CD14-positive monocyte (primary cell): Measurements from ENCODE around the gene SLC45A3. TPM values are rescaled to one million over a fixed set of nuclear protein-coding genes. Genes with fewer than 3 reads are reported as not detected.

Experiments
- DNase-seq, 3 donors: peaks; one replicate each; pipeline ENCODE4 v3.0.0-alpha.2; 2011 to 2022
- H2AFZ ChIP-seq: 2 replicates; pipeline ENCODE4 v1.6.0; 2012; ENCODE audit warnings: mild to moderate bottlenecking, low read depth, low read length, inconsistent platforms; ENCODE audit not compliant: insufficient read depth, poor library complexity, severe bottlenecking
- H3K27ac ChIP-seq, 2 donors: 1 replicate in 1 of 2; 2 replicates in 1 of 2; pipeline ENCODE4 v1.5.1; 2012 to 2013; ENCODE audit warnings: low read length in 2 of 2, control low read depth in 1 of 2, inconsistent platforms in 1 of 2, low read depth in 1 of 2, mild to moderate bottlenecking in 1 of 2
- H3K27me3 ChIP-seq, 2 donors: one replicate each; pipeline versions ENCODE4 v1.6.0 to v1.6.1; 2011 to 2013; ENCODE audit warnings: low read length in 2 of 2; ENCODE audit not compliant: control insufficient read depth in 2 of 2, insufficient read depth in 2 of 2
- H3K36me3 ChIP-seq, 2 donors: replicated peaks in 1 of 2; 1 replicate in 1 of 2; 2 replicates in 1 of 2; pipeline versions ENCODE4 v1.5.1 to v1.6.1; 2012 to 2013; ENCODE audit warnings: low read length in 2 of 2, control low read depth in 1 of 2, inconsistent platforms in 1 of 2, mild to moderate bottlenecking in 1 of 2; ENCODE audit not compliant: insufficient read depth in 2 of 2, control insufficient read depth in 1 of 2
- H3K4me1 ChIP-seq, 2 donors: 1 replicate in 1 of 2; 2 replicates in 1 of 2; pipeline versions ENCODE4 v1.5.1 to v1.6.1; 2012 to 2013; ENCODE audit warnings: low read length in 2 of 2, control low read depth in 1 of 2, inconsistent platforms in 1 of 2, mild to moderate bottlenecking in 1 of 2, moderate library complexity in 1 of 2; ENCODE audit not compliant: insufficient read depth in 2 of 2, control insufficient read depth in 1 of 2
- H3K4me2 ChIP-seq: replicated peaks from 2 replicates; pipeline ENCODE3; 2012; ENCODE audit warnings: low read length, moderate library complexity, mild to moderate bottlenecking; ENCODE audit not compliant: poor library complexity, severe bottlenecking; ENCODE audit errors: extremely low read depth
- H3K4me3 ChIP-seq, 3 experiments: fragments of 200-600 bp in 1 of 3; sonication (generic) in 1 of 3; replicated peaks in 1 of 3; 1 replicate in 2 of 3; 2 replicates in 1 of 3; pipeline ENCODE4 v1.5.1; 2011 to 2013; ENCODE audit warnings: low read length in 3 of 3, mild to moderate bottlenecking in 3 of 3, control low read depth in 2 of 3, low read depth in 2 of 3, inconsistent platforms in 1 of 3, moderate library complexity in 1 of 3
- H3K79me2 ChIP-seq: 2 replicates; pipeline ENCODE4 v1.6.0; 2012; ENCODE audit warnings: mild to moderate bottlenecking, control low read depth, inconsistent platforms, low read length, moderate library complexity; ENCODE audit not compliant: insufficient read depth
- H3K9ac ChIP-seq: 2 replicates; pipeline ENCODE4 v1.6.0; 2017; ENCODE audit warnings: low read length, mild to moderate bottlenecking; ENCODE audit not compliant: insufficient read depth, poor library complexity, severe bottlenecking
- H3K9me3 ChIP-seq, 2 donors: replicated peaks in 1 of 2; 1 replicate in 1 of 2; 2 replicates in 1 of 2; pipeline versions ENCODE4 v1.5.1 to v1.6.1; 2012 to 2013; ENCODE audit warnings: low read length in 2 of 2, control low read depth in 1 of 2; ENCODE audit not compliant: control insufficient read depth in 1 of 2, insufficient read depth in 1 of 2
- H4K20me1 ChIP-seq: 2 replicates; pipeline ENCODE4 v1.6.0; 2012; ENCODE audit warnings: mild to moderate bottlenecking, low read length, control low read depth, moderate library complexity; ENCODE audit not compliant: insufficient read depth
- H3K27ac Mint-ChIP-seq, 7 donors: one replicate each; pipeline ENCODE4 v1.8.0; 2020; ENCODE audit warnings: mild to moderate bottlenecking in 7 of 7, mixed read lengths in 7 of 7, moderate library complexity in 6 of 7, inconsistent platforms in 2 of 7
- H3K27me3 Mint-ChIP-seq, 3 donors: one replicate each; pipeline ENCODE4 v1.8.0; 2021 to 2022; ENCODE audit warnings: low read depth in 3 of 3, mild to moderate bottlenecking in 3 of 3, mixed read lengths in 3 of 3, moderate library complexity in 3 of 3, inconsistent platforms in 1 of 3
- H3K36me3 Mint-ChIP-seq, 2 donors: one replicate each; pipeline ENCODE4 v1.8.0; 2020; ENCODE audit warnings: mixed read lengths in 2 of 2, inconsistent platforms in 1 of 2, mild to moderate bottlenecking in 1 of 2
- H3K4me1 Mint-ChIP-seq: one replicate; pipeline ENCODE4 v1.8.0; 2020; ENCODE audit warnings: mild to moderate bottlenecking, mixed read lengths
- H3K4me3 Mint-ChIP-seq, 2 donors: one replicate each; pipeline ENCODE4 v1.8.0; 2020; ENCODE audit warnings: mild to moderate bottlenecking in 2 of 2, mixed read lengths in 2 of 2, moderate library complexity in 1 of 2
- H3K9me3 Mint-ChIP-seq, 7 donors: one replicate each; pipeline ENCODE4 v1.8.0; 2020 to 2022; ENCODE audit warnings: mixed read lengths in 7 of 7, mild to moderate bottlenecking in 6 of 7, moderate library complexity in 6 of 7, inconsistent platforms in 2 of 7
- CTCF ChIP-seq: fragments of 200-600 bp; IDR thresholded peaks from one replicate; pipeline ENCODE4 v1.8.0; 2022; ENCODE audit warnings: antibody characterized with exemption, mild to moderate bottlenecking
- WGBS: methylation state at CpG from one replicate; pipeline ENCODE4 v1.1.5; 2013; ENCODE audit warnings: missing lambda C conversion rate; ENCODE audit not compliant: insufficient coverage; 5-methylcytosine and 5-hydroxymethylcytosine counted together
- intact Hi-C, 2 donors: fragments of 100-400 bp; cut with micrococcal nuclease; formaldehyde crosslinking; loops; one replicate each; pipeline versions ENCODE4 v1.15.0 to v1.15.1; 2023
- polyA plus RNA-seq, 3 donors: library from polyadenylated mRNA; depleted of rRNA in 1 of 3; unstranded in 2 of 3; stranded (reverse) in 1 of 3; fragments of 300-500 nt in 2 of 3; fragments of >200 nt in 1 of 3; fragmentation: Illumina TruSeq in 2 of 3; gene quantifications; 1 replicate in 2 of 3; 2 replicates in 1 of 3; pipeline ENCODE4 v1.2.3, GENCODE V29; 2012 to 2021

The SLC45A3 gene
- polyA plus RNA-seq, 3 donors = 0.11 to 0.61 TPM; not detected in 1

GRCh38 chr1:205703072-205703471 is 22.8 kb upstream of the SLC45A3 start:
- Mint-ChIP-seq H3K9me3 (peaks cover 0 to 2% (median 0%) of the 10 kb centered on the region in 7 donors), H3K27me3 (peaks cover under 1 to 7% (median 3%) of the 10 kb centered on the region in 3 donors), H3K4me1 (peaks cover 38% of the 10 kb centered on the region), H3K27ac (no peak overlapping the region), H3K36me3 (peaks cover 16 to 22% of the 10 kb centered on the region in 2 donors), H3K4me3 (no peak overlapping the region)
- Histone ChIP-seq H2AFZ (no peak overlapping the region), H3K27ac (no peak overlapping the region), H3K9ac (no peak overlapping the region), H3K4me1 (peaks cover 24 to 27% of the 10 kb centered on the region in 2 donors), H3K27me3 (no peaks in the 10 kb centered on the region), H3K4me3 (no peak overlapping the region), H3K4me2 (no peak overlapping the region), H4K20me1 (no peaks in the 10 kb centered on the region), H3K9me3 (no peaks in the 10 kb centered on the region), H3K36me3 (no peaks in the 10 kb centered on the region), H3K79me2 (no peaks in the 10 kb centered on the region)
- WGBS = no CpG with 5 or more reads among the region's 1 CpG
- intact Hi-C loops = no loop called here
- no peak for TF ChIP-seq CTCF
- no peak for DNase-seq

- H3K4me1 Mint-ChIP-seq = peaks cover 28% of the 10 kb centered on the region
- peaks cover 7 to 14% (median 13%) of the 10 kb centered on the region in 3 donors for H3K27me3 Mint-ChIP-seq
- intact Hi-C loops = no loop called here
- Histone ChIP-seq H3K36me3 (no peaks in the 10 kb centered on the region), H3K9me3 (no peaks in the 10 kb centered on the region), H3K4me1 (peaks cover 22 to 24% of the 10 kb centered on the region in 2 donors), H3K4me2 (no peak overlapping the region), H3K27me3 (peaks cover 0 to 4% of the 10 kb centered on the region in 2 donors), H4K20me1 (no peaks in the 10 kb centered on the region), H2AFZ (no peak overlapping the region), H3K79me2 (no peaks in the 10 kb centered on the region), H3K4me3 (no peak overlapping the region), H3K27ac (no peak overlapping the region), H3K9ac (no peak overlapping the region)
- peaks cover 16 to 22% of the 10 kb centered on the region in 2 donors for H3K36me3 Mint-ChIP-seq
- 93% methylated on average over 2 of the region's 4 CpGs for WGBS
- H3K4me3 Mint-ChIP-seq = no peak overlapping the region
- no peak for TF ChIP-seq CTCF
- DNase-seq = no peak
- peaks cover 0 to 5% (median 0%) of the 10 kb centered on the region in 7 donors for H3K9me3 Mint-ChIP-seq
- H3K27ac Mint-ChIP-seq = no peak overlapping the region
These were observed 21.6 kb upstream of the SLC45A3 start for GRCh38 chr1:205701891-205702290.
